HepG2 (cell line): ENCODE measurements around the gene COBLL1. TPM values are rescaled to one million over a fixed set of nuclear protein-coding genes. Genes with fewer than 3 reads are reported as not detected.

Experiments used
- ATAC-seq: fragments of 200-7000 bp; cut with Tn5 transposase; 3 replicates; pipeline ENCODE4 v1.9.1; 2020; ENCODE audit warnings: mild to moderate bottlenecking, moderate library complexity
- BruUV-seq: library from RNA; stranded (reverse); fragments of 400-500 nt; replicated peaks from 2 replicates; lab custom pipeline; 2021; lab: Mats Ljungman, UMichigan
- CTCF ChIA-PET: fragments of 300-600 bp; formaldehyde crosslinking; extraction: SDS; loops from one replicate; lab custom pipeline; 2021; ENCODE audit warnings: low total read pairs, inconsistent platforms, low intra/inter-chr PET ratio; lab: Yijun Ruan, JAX
- POLR2A ChIA-PET: fragments of 350-600 bp; sonication (Branson Sonifier 250); formaldehyde crosslinking; loops from one replicate; lab custom pipeline; 2020; ENCODE audit warnings: antibody characterized with exemption, inconsistent platforms; lab: Yijun Ruan, JAX
- DNase-seq: peaks from one replicate; pipeline ENCODE4 v3.0.0-alpha.2; 2015; ENCODE audit warnings: low spot score
- FAIRE-seq: peaks from 3 replicates; lab custom pipeline; 2011; peaks lifted over from hg19 to GRCh38; lab: Jason Lieb, UNC
- H2AFZ ChIP-seq: one replicate; pipeline ENCODE4 v1.6.1; 2011; ENCODE audit warnings: low read length, inconsistent platforms
- H3K27ac ChIP-seq: fragments of 300-600 bp; 3 replicates; pipeline ENCODE4 v1.8.0; 2011; ENCODE audit warnings: mixed run types, mild to moderate bottlenecking, mixed read lengths, low read length, inconsistent platforms; ENCODE audit not compliant: insufficient read depth; ENCODE audit errors: extremely low read length
- H3K27me3 ChIP-seq, 2 experiments: fragments of 200-600 bp in 1 of 2; 2 replicates in 1 of 2; 3 replicates in 1 of 2; pipeline versions ENCODE4 v1.6.0 to v1.8.0; 2011; ENCODE audit warnings: low read length in 2 of 2, mild to moderate bottlenecking in 2 of 2, moderate library complexity in 2 of 2, inconsistent platforms in 1 of 2; ENCODE audit not compliant: insufficient read depth in 2 of 2, control insufficient read depth in 1 of 2
- H3K36me3 ChIP-seq, 2 experiments: fragments of 200-600 bp in 1 of 2; replicated peaks in 1 of 2; 2 replicates in 1 of 2; 3 replicates in 1 of 2; pipeline versions ENCODE4 v1.5.1 to v1.8.0; 2011; ENCODE audit warnings: low read length in 2 of 2, inconsistent platforms in 1 of 2; ENCODE audit not compliant: insufficient read depth in 2 of 2, control insufficient read depth in 1 of 2
- H3K4me1 ChIP-seq: 2 replicates; pipeline ENCODE4 v1.5.1; 2012; ENCODE audit warnings: low read length, inconsistent platforms; ENCODE audit not compliant: insufficient read depth
- H3K4me2 ChIP-seq: 2 replicates; pipeline ENCODE4 v1.6.0; 2011; ENCODE audit warnings: low read depth, low read length, inconsistent platforms
- H3K4me3 ChIP-seq, 3 experiments: fragments of 200-600 bp in 1 of 3; sonication (generic), shearing (Covaris generic) in 1 of 3; replicated peaks in 1 of 3; 2 replicates each; pipeline ENCODE4 v1.5.1; 2011 to 2016; ENCODE audit warnings: low read length in 3 of 3, inconsistent platforms in 2 of 3, low read depth in 2 of 3, mild to moderate bottlenecking in 2 of 3, control low read depth in 1 of 3, mixed read lengths in 1 of 3; ENCODE audit not compliant: insufficient read depth in 1 of 3
- H3K79me2 ChIP-seq: one replicate; pipeline ENCODE4 v1.6.1; 2011; ENCODE audit warnings: low read length, inconsistent platforms; ENCODE audit not compliant: insufficient read depth
- H3K9ac ChIP-seq: 2 replicates; pipeline ENCODE4 v1.6.0; 2011; ENCODE audit warnings: mild to moderate bottlenecking, low read depth, low read length, inconsistent platforms; ENCODE audit not compliant: insufficient read depth
- H3K9me3 ChIP-seq: 2 replicates; pipeline ENCODE4 v1.5.1; 2012; ENCODE audit warnings: mild to moderate bottlenecking, low read length
- H4K20me1 ChIP-seq: 2 replicates; pipeline ENCODE4 v1.6.0; 2011; ENCODE audit warnings: inconsistent platforms, mild to moderate bottlenecking, low read length, moderate library complexity; ENCODE audit not compliant: insufficient read depth
- CEBPB ChIP-seq: IDR thresholded peaks from 2 replicates; pipeline ENCODE4 v1.6.1; 2011; ENCODE audit warnings: low read depth, low read length, improper control_type of control experiment, borderline replicate concordance
- FOXO1 ChIP-seq: sonication (generic); formaldehyde crosslinking; IDR thresholded peaks from 2 replicates; pipeline ENCODE4 v1.4.0; 2020; ENCODE audit warnings: missing genetic modification reagents
- HMGXB3 ChIP-seq: sonication (generic); formaldehyde crosslinking; IDR thresholded peaks from 2 replicates; pipeline ENCODE4 v1.4.0; 2020; ENCODE audit warnings: missing genetic modification reagents, borderline replicate concordance
- HNRNPH1 ChIP-seq: fragments of 200-400 bp; formaldehyde crosslinking; optimal IDR thresholded peaks from 2 replicates; pipeline ENCODE3; 2017; ENCODE audit warnings: mild to moderate bottlenecking, low read depth, low read length
- HNRNPLL ChIP-seq: fragments of 200-400 bp; formaldehyde crosslinking; IDR thresholded peaks from 2 replicates; pipeline ENCODE4 v1.6.1; 2017; ENCODE audit warnings: mild to moderate bottlenecking, low read depth, low read length; ENCODE audit not compliant: poor library complexity, severe bottlenecking
- KLF12 ChIP-seq: sonication (generic); formaldehyde crosslinking; IDR thresholded peaks from 2 replicates; pipeline ENCODE4 v1.4.0; 2020; ENCODE audit warnings: missing genetic modification reagents, borderline replicate concordance
- MYNN ChIP-seq: sonication (generic); formaldehyde crosslinking; IDR thresholded peaks from 2 replicates; pipeline ENCODE4 v1.4.0; 2020; ENCODE audit warnings: mild to moderate bottlenecking, low read depth, missing genetic modification reagents
- PHF20 ChIP-seq: sonication (generic); formaldehyde crosslinking; IDR thresholded peaks from 2 replicates; pipeline ENCODE4 v1.5.0; 2020; ENCODE audit warnings: mild to moderate bottlenecking, missing genetic modification reagents
- SRF ChIP-seq: IDR thresholded peaks from 2 replicates; pipeline ENCODE4 v1.6.1; 2011; ENCODE audit warnings: mild to moderate bottlenecking, low read depth, low read length, moderate library complexity
- ZEB1 ChIP-seq: IDR thresholded peaks from 2 replicates; pipeline ENCODE4 v1.6.1; 2012; ENCODE audit warnings: mild to moderate bottlenecking, low read depth, inconsistent platforms; ENCODE audit not compliant: insufficient replicate concordance
- ZNF484 ChIP-seq: sonication (generic); formaldehyde crosslinking; IDR thresholded peaks from 2 replicates; pipeline ENCODE4 v1.5.1; 2020; ENCODE audit warnings: mild to moderate bottlenecking, low read depth, missing genetic modification reagents, borderline replicate concordance
- ZNF501 ChIP-seq: sonication (generic); formaldehyde crosslinking; IDR thresholded peaks from 2 replicates; pipeline ENCODE4 v1.5.1; 2020; ENCODE audit warnings: mild to moderate bottlenecking, moderate library complexity, missing genetic modification reagents
- WGBS: methylation state at CpG from one replicate; pipeline ENCODE4 v1.1.6; 2017; ENCODE audit warnings: low lambda C conversion rate; 5-methylcytosine and 5-hydroxymethylcytosine counted together
- in situ Hi-C: cut with HindIII; loops from 2 replicates; pipeline ENCODE4 v1.10.0; 2017; ENCODE audit warnings: low pct_unique_long_range_greater_than_20kb; ENCODE audit not compliant: extremely low pct_ligation_motif_present
- intact Hi-C: fragments of 100-400 bp; cut with micrococcal nuclease; formaldehyde crosslinking; loops from one replicate; pipeline ENCODE4 v1.10.0; 2022; ENCODE audit not compliant: unreplicated experiment
- polyA plus RNA-seq, 8 experiments: library from polyadenylated mRNA; depleted of rRNA in 3 of 8; stranded (reverse) in 7 of 8; unstranded in 1 of 8; fragments of >200 nt; fragmentation: Illumina TruSeq in 4 of 8; extraction: Trizol in 4 of 8; gene quantifications; 2 replicates each; pipeline versions ENCODE4 v1.2.1 to v1.2.3, GENCODE V29; 2011 to 2016; ENCODE audit warnings: low read depth in 4 of 8, missing spikeins in 1 of 8, mixed read lengths in 1 of 8; ENCODE audit not compliant: insufficient read depth in 1 of 8
- total RNA-seq, 5 experiments: library from RNA; depleted of rRNA; stranded (reverse); fragments of >200 nt; fragmentation: Illumina TruSeq; extraction: Trizol; gene quantifications; 2 replicates each; pipeline ENCODE4 v1.2.3, GENCODE V29; 2016; ENCODE audit warnings: low read depth in 1 of 5

The COBLL1 gene
- total and polyA plus RNA-seq, 2 of the 13 experiments (the other 11 are each of a cell fraction or from before 2014, with no cell fraction given): 32.6 to 86.8 TPM

DNA sequence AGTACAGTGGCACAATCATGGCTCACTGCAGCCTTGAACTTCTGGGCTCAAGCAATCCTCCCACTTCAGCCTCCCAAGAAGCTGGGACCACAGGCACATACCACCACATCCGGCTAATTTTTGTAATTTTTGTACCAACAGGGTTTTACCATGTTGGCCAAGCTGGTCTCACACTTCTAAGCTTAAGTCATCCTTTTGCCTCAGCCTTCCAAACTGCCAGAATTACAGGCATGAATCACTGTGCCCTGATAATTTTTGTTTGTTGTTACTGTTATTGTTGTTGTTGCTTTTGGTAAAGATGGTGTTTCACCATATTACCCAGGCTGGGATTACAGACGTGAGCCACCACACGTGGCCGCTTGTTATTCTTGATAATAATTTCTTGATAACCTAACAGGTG is 10.5 kb upstream of the COBLL1 start (continued):
- TF ChIP-seq HMGXB3 (no peak), ZEB1 (no peak), ZNF484 (CRISPR knock-in tag) (no peak), PHF20 (CRISPR knock-in tag) (no peak), ZNF501 (CRISPR knock-in tag) (no peak), FOXO1 (CRISPR knock-in tag) (no peak), KLF12 (CRISPR knock-in tag) (no peak), HNRNPLL (no peak), SRF (no peak), HNRNPH1 (no peak)

DNA sequence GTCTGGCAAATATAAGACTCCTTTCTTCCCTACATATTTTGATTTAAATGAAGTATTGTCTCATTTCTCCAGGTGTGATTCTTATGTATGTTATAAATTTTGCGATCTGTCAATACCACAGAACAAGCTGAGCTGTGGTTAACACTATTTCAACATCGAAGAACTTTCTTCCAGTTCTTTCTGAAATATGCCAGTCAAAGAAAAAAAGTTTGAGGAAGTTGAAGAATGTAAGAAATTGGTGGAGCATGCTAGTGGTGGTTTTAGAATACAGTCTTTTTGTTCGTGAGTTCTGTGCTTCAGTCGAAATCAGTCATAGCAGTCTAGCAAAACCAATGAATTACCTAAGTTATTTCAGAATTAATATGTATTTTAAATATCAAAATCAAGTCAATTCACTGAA is 8.6 kb upstream of the COBLL1 start:
- no peak overlapping the region for H3K27ac ChIP-seq
- no peak overlapping the region for H3K9ac ChIP-seq
- in situ Hi-C loops (no loop called here), intact Hi-C loops (no loop called here)
- H3K4me3 ChIP-seq: no peak overlapping the region
- H3K4me1 ChIP-seq: peaks cover 15% of the 10 kb centered on the region; the same call in 1 of the 2 replicates
- CTCF ChIA-PET: no interaction called here
- WGBS: 95% methylated on average over 4 of the region's 4 CpGs
- ATAC-seq (no peak), DNase-seq (no peak), FAIRE-seq (no peak)
- no TSS peak for BruUV-seq
- no peaks in the 10 kb centered on the region for H4K20me1 ChIP-seq
- H3K4me2 ChIP-seq: no peak overlapping the region
- no peaks in the 10 kb centered on the region for H3K27me3 ChIP-seq
- no peaks in the 10 kb centered on the region for H3K36me3 ChIP-seq
- H3K9me3 ChIP-seq: no peaks in the 10 kb centered on the region
- POLR2A ChIA-PET: no interaction called here
- no peak overlapping the region for H2AFZ ChIP-seq
- TF ChIP-seq MYNN: no peak
- TF ChIP-seq CEBPB: peak; percentile 1; the same call in 1 of the 2 replicates
- H3K79me2 ChIP-seq: no peaks in the 10 kb centered on the region
